ENCODE measurements around the gene C1orf167.

Gene C1orf167

GRCh38 chr1:11837767-11838348, 75.9 kb downstream of the C1orf167 start:
- no peak for DNase-seq (ENCODE audit: low read depth)
- TF ChIP-seq CTCF (IDR thresholded peaks at IDR 0.05; ENCODE audit: control insufficient read depth, insufficient read depth, low read depth, low read length, missing control alignments): no peak
- no peak overlapping the region for H3K4me3 ChIP-seq (ENCODE audit: control insufficient read depth, low read depth, low read length)

GRCh38 chr1:11838349-11839272, 76.6 kb downstream of the C1orf167 start:
- no peak for DNase-seq (ENCODE audit: low read depth)
- peak; percentile 99 for TF ChIP-seq CTCF (IDR thresholded peaks at IDR 0.05; ENCODE audit: control insufficient read depth, insufficient read depth, low read depth, low read length, missing control alignments)
- no peak overlapping the region for H3K4me3 ChIP-seq (ENCODE audit: control insufficient read depth, low read depth, low read length)
